ENCODE data around the gene ZNF605. TPM values are rescaled to one million over a fixed set of nuclear protein-coding genes. Genes with fewer than 3 reads are reported as not detected.

The ZNF605 gene
- total and polyA plus RNA-seq, 9 of the 15 experiments (the other 6 are each of a cell fraction or from before 2014, with no cell fraction given), result 0.45 to 1.1 (median 0.68) TPM

- no peak for FAIRE-seq
- peak; percentile 53 for ATAC-seq
- peak overlapping the region; percentile 64 for H2AFZ ChIP-seq (ENCODE audit: low read depth, low read length)
- H3K27ac ChIP-seq (ENCODE audit: extremely low read depth, low read depth, low read length), result peak overlapping the region; percentile 49; the same call in 2 of the 3 replicates
- ChIA-PET CTCF (ENCODE audit: low intra/inter-chr PET ratio) (no interaction called here), POLR2A (interaction anchor here (0.5 to 0.7 kb wide), 2 partner anchors 18 to 30 kb away, joined by 3 read pairs; no protein-coding TSS in a partner anchor)
- intact Hi-C loops (cut with micrococcal nuclease), result no loop called here
- peak overlapping the region; percentile 90 for H3K4me2 ChIP-seq (ENCODE audit: insufficient read depth, low read length)
- H3K9me1 ChIP-seq (ENCODE audit: control insufficient read depth, insufficient read depth, low read length), result no peaks in the 10 kb centered on the region
- peak overlapping the region; percentile 92 for H3K4me3 ChIP-seq
- H3K9me3 ChIP-seq (replicated peaks; ENCODE audit: control insufficient read depth, insufficient read depth, low read depth, low read length), result peaks cover 17% of the 10 kb centered on the region
- BruUV-seq (replicated peaks), result no TSS peak
- H3K79me2 ChIP-seq (ENCODE audit: control insufficient read depth, insufficient read depth, low read length), result peaks cover 4% of the 10 kb centered on the region; the same call in 1 of the 3 replicates
- peaks cover 7 to 10% of the 10 kb centered on the region in 2 experiments; a peak in 3 of 5 replicates for H3K4me1 ChIP-seq (replicated peaks in 1 of 2; ENCODE audit: control insufficient read depth in 2 of 2, insufficient read depth in 2 of 2, low read length in 2 of 2)
- WGBS (ENCODE audit: insufficient coverage, low coverage, missing lambda C conversion rate), result 2% methylated on average over 45 of the region's 64 CpGs
- H4K20me1 ChIP-seq (replicated peaks; ENCODE audit: control insufficient read depth, insufficient read depth, low read length), result no peaks in the 10 kb centered on the region
- in situ Hi-C loops (cut with MboI), result no loop called here
- peaks cover 7% of the 10 kb centered on the region; the same call in 2 of the 3 replicates for H3K36me3 ChIP-seq (ENCODE audit: control insufficient read depth, insufficient read depth, low read length)
- peak in 2 of 4 experiments; percentile 40 to 58 for DNase-seq (ENCODE audit: extremely low read depth in 1 of 4, low spot score in 3 of 4)
- peak overlapping the region; percentile 65 to 91 for H3K9ac ChIP-seq (ENCODE audit: insufficient read depth in 1 of 2, low read depth in 2 of 2, low read length in 2 of 2)
- H3K27me3 ChIP-seq (ENCODE audit: control insufficient read depth in 2 of 2, insufficient read depth in 2 of 2, low read length in 2 of 2), result 0 out of 5 replicates have a peak, but pooled peaks cover 0 to 2% of the 10 kb centered on the region in 2 experiments
- TF ChIP-seq RBFOX2 (IDR thresholded peaks at IDR 0.05; ENCODE audit: low read depth, low read length) (peak; percentile 14; the same call in 1 of the 2 replicates), CREM (IDR thresholded peaks at IDR 0.05; ENCODE audit: low read depth) (no peak), ZNF830 (CRISPR knock-in tag; IDR thresholded peaks at IDR 0.05) (no peak), FOXP1 (CRISPR knock-in tag; IDR thresholded peaks at IDR 0.05) (no peak), ZNF766 (CRISPR knock-in tag; conservative IDR thresholded peaks at IDR 0.05) (no peak), DIDO1 (tag; IDR thresholded peaks at IDR 0.05; ENCODE audit: low read depth) (no peak), RERE (CRISPR knock-in tag; IDR thresholded peaks at IDR 0.05; ENCODE audit: borderline replicate concordance) (no peak), UBTF (IDR thresholded peaks at IDR 0.05; ENCODE audit: borderline replicate concordance in 1 of 2, low read depth in 2 of 2, low read length in 2 of 2) (peak; percentile 52 to 68; a peak in 1 of 4 replicates), NRF1 (conservative IDR thresholded peaks at IDR 0.05 in 1 of 2, IDR thresholded peaks at IDR 0.05 in 1 of 2) (peak in 1 of 2 experiments; percentile 42; a peak in 2 of 4 replicates), ZNF511 (CRISPR knock-in tag; IDR thresholded peaks at IDR 0.05) (no peak), ZNF778 (CRISPR knock-in tag; IDR thresholded peaks at IDR 0.05) (no peak), LARP7 (IDR thresholded peaks at IDR 0.05) (no peak)
Measured at GRCh38 chr12:132886529-132887477, 69.3 kb downstream of the ZNF605 start.
